Panc1 (cell line): Measurements from ENCODE around the gene EFNA1. TPM values are rescaled to one million over a fixed set of nuclear protein-coding genes. Genes with fewer than 3 reads are reported as not detected.

Experiments used
- ATAC-seq: fragments of 200-7000 bp; cut with Tn5 transposase; 2 replicates; pipeline ENCODE4 v1.9.1; 2020; ENCODE audit warnings: mild to moderate bottlenecking, moderate library complexity
- BruUV-seq: library from RNA; stranded (reverse); fragments of 400-500 nt; replicated peaks from 2 replicates; lab custom pipeline; 2021; lab: Mats Ljungman, UMichigan
- CTCF ChIA-PET: fragments of 300-600 bp; sonication (Branson Sonifier 250); formaldehyde crosslinking; loops from one replicate; lab custom pipeline; 2022; ENCODE audit warnings: antibody characterized with exemption; lab: Charles Lee
- POLR2A ChIA-PET: fragments of 300-600 bp; sonication (Branson Sonifier 250); formaldehyde crosslinking; loops from one replicate; lab custom pipeline; 2022; ENCODE audit warnings: antibody characterized with exemption; lab: Charles Lee
- DNase-seq: peaks from one replicate; pipeline ENCODE4 v3.0.0-alpha.2; 2010; ENCODE audit warnings: low read depth, low spot score
- H3K27ac ChIP-seq: 2 replicates; pipeline ENCODE4 v1.5.1; 2011; ENCODE audit warnings: mild to moderate bottlenecking, low read length, inconsistent platforms
- H3K27me3 ChIP-seq: fragments of 200-500 bp; sonication (Bioruptor generic); 2 replicates; pipeline ENCODE4 v1.6.0; 2014; ENCODE audit warnings: low read length, inconsistent platforms; ENCODE audit not compliant: control insufficient read depth, insufficient read depth
- H3K36me3 ChIP-seq: fragments of 200-500 bp; sonication (Bioruptor generic); 2 replicates; pipeline ENCODE4 v1.5.1; 2014; ENCODE audit warnings: inconsistent platforms, mild to moderate bottlenecking, low read length, moderate library complexity; ENCODE audit not compliant: control insufficient read depth, insufficient read depth
- H3K4me1 ChIP-seq: 2 replicates; pipeline ENCODE4 v1.5.1; 2011; ENCODE audit warnings: inconsistent platforms, mild to moderate bottlenecking, low read length, moderate library complexity; ENCODE audit not compliant: control insufficient read depth, insufficient read depth
- H3K4me3 ChIP-seq, 2 experiments: 2 replicates each; pipeline ENCODE4 v1.5.1; 2011 to 2012; ENCODE audit warnings: low read depth in 2 of 2, low read length in 2 of 2, mild to moderate bottlenecking in 2 of 2, inconsistent platforms in 1 of 2, moderate library complexity in 1 of 2
- H3K9me3 ChIP-seq: fragments of 200-500 bp; sonication (Bioruptor generic); 2 replicates; pipeline ENCODE4 v1.5.1; 2014; ENCODE audit warnings: low read depth, mild to moderate bottlenecking, inconsistent platforms, low read length, moderate library complexity; ENCODE audit not compliant: control insufficient read depth, insufficient read depth
- POLR2AphosphoS5 ChIP-seq: IDR thresholded peaks from 2 replicates; pipeline ENCODE4 v1.6.1; 2012; ENCODE audit warnings: mild to moderate bottlenecking, low read depth, low read length, moderate library complexity
- SIN3A ChIP-seq: IDR thresholded peaks from 2 replicates; pipeline ENCODE4 v1.6.1; 2012; ENCODE audit warnings: low read depth, mild to moderate bottlenecking, low read length, moderate library complexity, borderline replicate concordance; ENCODE audit not compliant: insufficient read depth
- TCF7L2 ChIP-seq: IDR thresholded peaks from 2 replicates; pipeline ENCODE4 v1.6.1; 2011; ENCODE audit warnings: mild to moderate bottlenecking, low read depth, low read length, inconsistent platforms
- in situ Hi-C: cut with HindIII; loops from 2 replicates; pipeline ENCODE4 v1.10.0; 2016; ENCODE audit warnings: low sequenced_read_pairs, low pct_unique_long_range_greater_than_20kb
- intact Hi-C: fragments of 100-400 bp; cut with micrococcal nuclease; formaldehyde crosslinking; loops from one replicate; pipeline ENCODE4 v1.10.0; 2022; ENCODE audit not compliant: unreplicated experiment
- total RNA-seq: library from RNA; stranded (reverse); gene quantifications from one replicate; pipeline ENCODE4 v1.2.1, GENCODE V29; 2021; ENCODE audit not compliant: unreplicated experiment
- TF ChIP-seq, protein P1 (sequence below): fragments of 450-650 bp; IDR thresholded peaks from 2 replicates; pipeline ENCODE4 v1.5.1; 2017; ENCODE audit warnings: mild to moderate bottlenecking
- TF ChIP-seq, protein P2 (sequence below), 2 experiments: IDR thresholded peaks; 2 replicates each; pipeline ENCODE4 v1.6.1; 2011 to 2012; ENCODE audit warnings: low read depth in 2 of 2, control low read depth in 1 of 2, low read length in 1 of 2, mild to moderate bottlenecking in 1 of 2, moderate library complexity in 1 of 2; ENCODE audit not compliant: insufficient read depth in 1 of 2

The EFNA1 gene
- total RNA-seq, 1 experiment from 2014 or later, result 23.8 TPM

DNA sequence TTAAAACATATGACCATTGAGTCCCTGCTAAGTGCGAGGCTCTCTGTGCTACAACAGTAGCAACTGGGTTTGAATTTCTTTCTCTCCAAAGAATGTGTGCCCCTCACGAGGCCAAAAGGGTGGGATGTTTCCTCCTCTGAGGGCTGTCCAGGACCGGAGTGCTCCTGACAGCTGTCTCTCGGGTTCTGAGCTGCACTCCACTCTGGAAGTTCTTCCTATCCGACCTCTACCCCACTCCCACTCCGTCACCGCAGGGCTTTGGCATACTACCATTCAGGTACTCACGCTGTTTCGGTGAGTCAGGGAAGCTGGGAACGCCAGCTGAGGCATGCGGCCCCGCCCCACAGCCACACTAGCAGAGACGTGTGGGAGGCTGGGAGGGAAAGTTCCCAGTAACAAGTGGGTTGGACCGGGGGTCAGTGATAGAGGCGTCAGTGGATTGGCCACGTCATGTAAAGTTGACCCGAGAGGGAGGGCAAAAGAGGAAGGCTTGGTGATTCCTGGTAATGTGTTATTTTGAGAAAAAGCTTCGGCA is 7.3 kb downstream of the EFNA1 start:
- Histone ChIP-seq H3K4me3 (peak overlapping the region; percentile 60 to 86), H3K27ac (peak overlapping the region; percentile 93), H3K4me1 (peaks cover 40% of the 10 kb centered on the region), H3K9me3 (no peaks in the 10 kb centered on the region), H3K27me3 (no peaks in the 10 kb centered on the region), H3K36me3 (no peaks in the 10 kb centered on the region)
- ATAC-seq (peak; percentile 78), DNase-seq (peak; percentile 87)
- intact Hi-C loops (no loop called here), in situ Hi-C loops (no loop called here)
- TF ChIP-seq TCF7L2 (no peak), POLR2AphosphoS5 (no peak), SIN3A (no peak)
- TF ChIP-seq, protein P1, sequence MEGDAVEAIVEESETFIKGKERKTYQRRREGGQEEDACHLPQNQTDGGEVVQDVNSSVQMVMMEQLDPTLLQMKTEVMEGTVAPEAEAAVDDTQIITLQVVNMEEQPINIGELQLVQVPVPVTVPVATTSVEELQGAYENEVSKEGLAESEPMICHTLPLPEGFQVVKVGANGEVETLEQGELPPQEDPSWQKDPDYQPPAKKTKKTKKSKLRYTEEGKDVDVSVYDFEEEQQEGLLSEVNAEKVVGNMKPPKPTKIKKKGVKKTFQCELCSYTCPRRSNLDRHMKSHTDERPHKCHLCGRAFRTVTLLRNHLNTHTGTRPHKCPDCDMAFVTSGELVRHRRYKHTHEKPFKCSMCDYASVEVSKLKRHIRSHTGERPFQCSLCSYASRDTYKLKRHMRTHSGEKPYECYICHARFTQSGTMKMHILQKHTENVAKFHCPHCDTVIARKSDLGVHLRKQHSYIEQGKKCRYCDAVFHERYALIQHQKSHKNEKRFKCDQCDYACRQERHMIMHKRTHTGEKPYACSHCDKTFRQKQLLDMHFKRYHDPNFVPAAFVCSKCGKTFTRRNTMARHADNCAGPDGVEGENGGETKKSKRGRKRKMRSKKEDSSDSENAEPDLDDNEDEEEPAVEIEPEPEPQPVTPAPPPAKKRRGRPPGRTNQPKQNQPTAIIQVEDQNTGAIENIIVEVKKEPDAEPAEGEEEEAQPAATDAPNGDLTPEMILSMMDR, result no peak
- TF ChIP-seq, protein P2, sequence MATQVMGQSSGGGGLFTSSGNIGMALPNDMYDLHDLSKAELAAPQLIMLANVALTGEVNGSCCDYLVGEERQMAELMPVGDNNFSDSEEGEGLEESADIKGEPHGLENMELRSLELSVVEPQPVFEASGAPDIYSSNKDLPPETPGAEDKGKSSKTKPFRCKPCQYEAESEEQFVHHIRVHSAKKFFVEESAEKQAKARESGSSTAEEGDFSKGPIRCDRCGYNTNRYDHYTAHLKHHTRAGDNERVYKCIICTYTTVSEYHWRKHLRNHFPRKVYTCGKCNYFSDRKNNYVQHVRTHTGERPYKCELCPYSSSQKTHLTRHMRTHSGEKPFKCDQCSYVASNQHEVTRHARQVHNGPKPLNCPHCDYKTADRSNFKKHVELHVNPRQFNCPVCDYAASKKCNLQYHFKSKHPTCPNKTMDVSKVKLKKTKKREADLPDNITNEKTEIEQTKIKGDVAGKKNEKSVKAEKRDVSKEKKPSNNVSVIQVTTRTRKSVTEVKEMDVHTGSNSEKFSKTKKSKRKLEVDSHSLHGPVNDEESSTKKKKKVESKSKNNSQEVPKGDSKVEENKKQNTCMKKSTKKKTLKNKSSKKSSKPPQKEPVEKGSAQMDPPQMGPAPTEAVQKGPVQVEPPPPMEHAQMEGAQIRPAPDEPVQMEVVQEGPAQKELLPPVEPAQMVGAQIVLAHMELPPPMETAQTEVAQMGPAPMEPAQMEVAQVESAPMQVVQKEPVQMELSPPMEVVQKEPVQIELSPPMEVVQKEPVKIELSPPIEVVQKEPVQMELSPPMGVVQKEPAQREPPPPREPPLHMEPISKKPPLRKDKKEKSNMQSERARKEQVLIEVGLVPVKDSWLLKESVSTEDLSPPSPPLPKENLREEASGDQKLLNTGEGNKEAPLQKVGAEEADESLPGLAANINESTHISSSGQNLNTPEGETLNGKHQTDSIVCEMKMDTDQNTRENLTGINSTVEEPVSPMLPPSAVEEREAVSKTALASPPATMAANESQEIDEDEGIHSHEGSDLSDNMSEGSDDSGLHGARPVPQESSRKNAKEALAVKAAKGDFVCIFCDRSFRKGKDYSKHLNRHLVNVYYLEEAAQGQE (IDR thresholded peaks at IDR 0.05; ENCODE audit: insufficient read depth in 1 of 2, low read depth in 2 of 2, low read length in 1 of 2), result no peak
- BruUV-seq, result no TSS peak
- ChIA-PET CTCF (interaction anchor here (0.7 to 2.2 kb wide), 2 partner anchors 12 to 44 kb away, joined by 3 to 6 read pairs; no protein-coding TSS in a partner anchor), POLR2A (no interaction called here)

GRCh38 chr1:155135415-155136028 is 7.8 kb downstream of the EFNA1 start, which contains the start of gene SLC50A1:
Gene SLC50A1, plus strand, starts transcription at chr1:155135852. Its CDS starts 60 bp downstream, at chr1:155135912.
- POLR2A ChIA-PET, result interaction anchor here (0.6 kb wide), 1 partner anchor 38 kb away, joined by 3 read pairs; no protein-coding TSS in a partner anchor
- no TSS peak for BruUV-seq

More at GRCh38 chr1:155135415-155136028, 7.8 kb downstream of the EFNA1 start, which contains the start of gene SLC50A1:
- in situ Hi-C loops, result no loop called here
- DNase-seq, result peak; percentile 62
- intact Hi-C loops, result no loop called here
- peak within 1 kb of the TSS; percentile 60 to 86 for H3K4me3 ChIP-seq
- peak; percentile 86 for ATAC-seq
- H3K4me1 ChIP-seq, result peaks cover 35% of the 10 kb centered on the region
- no peaks in the 10 kb centered on the region for H3K36me3 ChIP-seq
- TF ChIP-seq TCF7L2 (0 out of 2 replicates have a peak, but pooled peaks have one; percentile 18), POLR2AphosphoS5 (peak; percentile 95), SIN3A (peak; percentile 19; the same call in 1 of the 2 replicates)
- TF ChIP-seq, protein P2 (IDR thresholded peaks at IDR 0.05; ENCODE audit: insufficient read depth in 1 of 2, low read depth in 2 of 2, low read length in 1 of 2), result no peak
- TF ChIP-seq, protein P1, result no peak
- no peaks in the 10 kb centered on the region for H3K27me3 ChIP-seq
- CTCF ChIA-PET, result interaction anchor here (0.6 to 2.2 kb wide), 3 partner anchors 11 to 166 kb away, joined by 3 to 6 read pairs (median 4); no protein-coding TSS in a partner anchor
- peak within 1 kb of the TSS; percentile 93 for H3K27ac ChIP-seq
- no peaks in the 10 kb centered on the region for H3K9me3 ChIP-seq
